HG02610 (cell line): ENCODE data around the gene EXOC1.
"Not testable (repeated sequence)": the region's sequence is repeated elsewhere in the genome, so short reads cannot be mapped to it uniquely, and the experiment has no call there.

Experiments
- ATAC-seq: cut with Tn5 transposase; IDR thresholded peaks from one replicate; pipeline ENCODE4 v1.9.1; 2021; ENCODE audit warnings: mild to moderate bottlenecking, moderate library complexity; ENCODE audit not compliant: unreplicated experiment

The EXOC1 gene

DNA sequence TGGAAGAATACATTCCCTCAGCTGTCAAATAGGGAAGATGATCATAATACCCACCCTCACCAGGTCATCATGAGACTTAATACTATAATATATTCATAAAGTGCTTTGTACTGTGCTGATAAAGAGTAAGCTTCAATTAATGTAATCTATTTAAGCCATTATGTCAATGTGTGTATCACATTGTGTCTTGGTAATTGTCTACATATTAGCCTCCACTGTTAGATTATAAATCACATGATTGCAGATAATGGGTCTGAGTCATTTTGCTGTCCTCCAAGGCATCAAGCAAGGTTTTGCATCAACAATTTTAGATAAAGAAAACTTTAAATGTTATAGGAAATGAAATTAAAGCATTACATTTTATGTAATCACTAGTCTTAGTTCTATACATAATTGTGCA is 50.1 kb downstream of the EXOC1 start:
- ATAC-seq, result no peak

- ATAC-seq, result no peak
These were observed 51.1 kb downstream of the EXOC1 start for GRCh38 chr4:55904576-55904975.

DNA sequence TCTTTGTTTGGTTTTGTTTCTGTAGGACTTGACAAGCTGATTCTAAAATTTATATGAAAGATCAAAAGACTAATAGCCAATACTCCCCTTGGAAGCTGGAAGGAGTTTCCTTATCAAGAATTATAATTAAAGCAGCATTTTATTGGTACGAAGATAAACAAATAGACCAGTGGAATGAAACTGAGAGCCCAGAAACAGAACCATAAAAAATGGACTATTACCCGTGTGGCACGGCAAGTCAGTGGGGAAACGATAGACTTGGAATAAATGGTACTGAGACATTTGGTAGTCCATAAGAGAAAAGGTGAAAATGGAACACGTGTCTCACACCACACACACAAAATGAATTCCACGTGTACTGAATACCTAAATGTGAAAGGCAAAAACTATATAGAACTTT is 52.9 kb downstream of the EXOC1 start:
- no peak for ATAC-seq

DNA sequence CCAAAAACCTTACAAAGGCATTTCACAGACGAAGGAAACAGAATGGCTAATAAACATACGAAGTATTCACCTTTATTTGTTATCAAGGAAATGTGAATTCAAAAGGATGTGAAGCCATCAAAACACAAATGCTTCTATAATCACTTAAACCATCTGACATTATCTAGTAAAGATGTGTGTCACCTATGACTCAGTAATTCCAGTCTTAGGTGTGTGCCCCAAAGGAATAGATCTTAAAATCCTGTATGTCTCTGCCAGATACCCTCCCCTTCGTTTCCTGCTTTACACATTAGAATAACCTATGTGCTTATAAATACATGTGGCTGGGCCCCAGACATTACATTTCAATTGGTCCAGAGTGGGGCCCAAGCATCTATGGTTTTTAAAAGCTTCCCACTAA is 53.5 kb downstream of the EXOC1 start:
- ATAC-seq, result no peak

GRCh38 chr4:55907469-55907868 is 54.0 kb downstream of the EXOC1 start:
- peak; percentile 40 for ATAC-seq

DNA sequence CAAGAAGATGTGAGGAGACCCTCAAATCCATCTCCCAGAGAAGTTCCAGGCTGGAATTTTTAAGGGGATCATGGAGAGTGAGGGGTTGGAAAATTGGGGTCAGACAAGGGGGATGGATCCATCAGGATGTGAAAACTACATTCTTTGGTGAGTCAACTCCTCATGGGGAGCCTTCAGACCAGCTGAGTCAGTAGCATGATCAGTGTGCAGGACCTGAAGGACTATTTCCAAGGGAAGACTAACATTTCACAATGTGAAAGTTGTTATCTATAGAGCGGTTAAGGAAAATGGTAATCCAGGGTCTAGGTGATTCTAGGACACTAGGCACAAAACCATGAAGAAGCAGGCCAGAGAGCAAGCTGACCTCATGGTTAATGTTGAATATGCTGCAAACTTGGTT is 56.7 kb downstream of the EXOC1 start:
- no peak for ATAC-seq

DNA sequence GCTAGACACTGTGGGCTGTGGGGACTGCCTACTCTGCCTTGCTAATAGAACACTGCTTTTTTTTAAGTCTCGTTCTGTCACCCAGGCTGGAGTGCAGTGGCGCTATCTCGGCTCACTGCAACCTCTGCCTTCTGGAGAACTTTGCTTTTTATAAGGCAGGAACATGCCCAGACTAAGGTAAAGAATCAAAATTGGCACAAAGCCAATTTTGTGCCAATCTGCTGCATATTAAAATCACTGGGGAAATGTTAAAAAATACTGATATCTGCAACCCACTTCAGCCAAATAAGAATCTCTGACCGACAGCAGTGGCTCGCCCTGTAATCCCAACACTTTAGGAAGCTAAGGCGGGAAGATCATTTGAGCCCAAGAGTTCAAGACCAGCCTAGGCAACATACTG is 58.8 kb downstream of the EXOC1 start:
- no peak for ATAC-seq

DNA sequence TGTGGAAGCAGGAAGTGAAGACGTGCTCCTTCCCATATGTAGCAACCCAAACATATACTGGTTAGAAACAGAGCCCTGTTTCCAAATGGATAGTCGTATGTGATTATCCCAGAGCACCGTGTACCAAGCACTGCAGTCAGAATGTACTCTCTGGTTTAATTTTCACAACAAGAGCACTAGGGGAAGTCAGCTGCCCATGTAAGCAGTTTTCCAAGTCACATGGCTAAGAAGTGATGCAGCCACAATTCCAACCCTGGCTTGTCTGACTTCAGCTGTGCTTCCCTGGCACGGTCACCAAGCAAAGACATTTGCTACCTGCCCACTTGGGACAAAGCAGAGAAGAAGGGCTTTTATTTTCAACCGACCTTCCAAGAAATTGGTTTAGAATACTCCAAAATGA is 67.1 kb downstream of the EXOC1 start:
- ATAC-seq, result no peak

DNA sequence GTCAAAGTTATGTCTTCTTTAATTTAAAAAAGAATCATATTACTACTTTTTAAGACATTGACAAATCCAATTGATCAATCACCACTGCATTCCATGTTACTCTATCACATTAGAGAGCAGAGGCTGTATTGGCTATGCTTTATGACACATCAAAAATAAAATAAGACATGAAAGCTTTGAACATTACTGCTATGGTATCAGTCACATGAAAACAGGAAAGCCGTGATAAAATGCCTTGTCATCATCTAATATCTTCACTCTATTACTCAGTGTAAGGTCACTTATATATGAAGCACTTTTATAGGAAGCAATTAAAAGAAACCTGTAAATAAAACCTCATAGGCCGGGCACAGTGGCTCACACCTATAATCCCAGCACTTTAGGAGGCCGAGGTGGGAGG is 67.6 kb downstream of the EXOC1 start:
- no peak for ATAC-seq

DNA sequence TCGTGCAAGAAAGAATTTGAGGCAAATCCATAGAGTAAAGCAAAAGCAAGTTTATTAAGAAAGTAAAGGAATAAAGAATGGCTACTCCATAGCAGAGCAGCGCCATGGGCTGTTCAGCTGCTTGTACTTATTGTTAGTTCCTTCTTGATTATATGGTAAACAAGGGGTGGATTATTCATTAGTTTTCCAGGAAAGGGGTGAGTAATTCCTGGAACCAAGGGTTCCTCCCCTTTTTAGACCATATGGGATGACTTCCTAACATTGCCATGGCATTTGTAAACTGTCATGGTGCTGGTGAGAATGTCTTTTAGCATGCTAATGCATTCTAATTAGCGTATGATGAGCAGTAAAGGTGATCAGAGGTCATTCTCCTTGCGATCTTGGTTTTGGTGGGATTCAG is 71.8 kb downstream of the EXOC1 start:
- no peak for ATAC-seq

GRCh38 chr4:55926610-55927009 is 73.2 kb downstream of the EXOC1 start:
- ATAC-seq, result peak; percentile 77

GRCh38 chr4:55927803-55928437 is 74.5 kb downstream of the EXOC1 start:
- ATAC-seq, result no peak

- ATAC-seq, result no peak
These were observed 75.4 kb downstream of the EXOC1 start for GRCh38 chr4:55928846-55929245.

DNA sequence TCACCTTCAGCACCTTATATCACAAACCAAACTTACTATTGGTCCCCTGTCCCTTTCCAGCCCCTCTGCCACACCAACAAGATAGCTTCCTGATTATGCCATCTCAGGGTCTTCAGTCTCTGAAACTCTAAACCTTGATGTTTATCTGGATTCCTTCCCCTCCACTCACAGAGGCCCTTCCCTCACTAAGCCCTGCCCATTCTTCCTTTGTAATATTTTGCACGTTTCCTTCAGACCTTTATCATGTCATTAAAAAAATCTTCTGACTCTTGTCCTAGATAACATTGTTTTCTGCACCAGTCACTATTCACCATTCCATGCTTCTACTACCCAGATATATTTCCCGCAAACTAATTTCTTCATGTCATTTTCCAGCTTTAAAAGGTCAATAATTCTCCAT is 77.6 kb downstream of the EXOC1 start:
- ATAC-seq, result no peak

DNA sequence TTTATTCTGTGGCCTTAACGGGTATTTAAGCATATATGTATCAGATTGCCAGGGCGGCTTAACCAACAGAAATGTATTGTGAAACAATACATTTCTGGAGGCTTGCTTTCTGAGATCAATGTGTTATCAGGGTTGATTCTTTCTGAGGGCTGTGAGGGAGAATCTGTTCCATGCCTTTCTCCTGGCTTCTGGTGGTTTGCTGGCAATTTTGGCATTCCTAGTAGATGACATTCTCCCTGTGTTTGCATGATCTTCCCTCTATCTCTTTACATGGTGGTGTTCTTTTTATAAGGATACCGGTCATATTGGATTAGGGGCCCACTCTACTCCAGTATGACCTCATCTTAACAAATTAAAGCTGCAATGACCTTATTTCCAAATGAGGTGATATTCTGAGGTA is 78.4 kb downstream of the EXOC1 start:
- no peak for ATAC-seq

- ATAC-seq, result no peak
These were observed 79.1 kb downstream of the EXOC1 start for GRCh38 chr4:55932511-55932910.

- no peak for ATAC-seq
These were observed 80.2 kb downstream of the EXOC1 start for GRCh38 chr4:55933611-55934010.

GRCh38 chr4:55935907-55936306 is 82.5 kb downstream of the EXOC1 start:
- ATAC-seq, result not testable (repeated sequence)

- ATAC-seq, result no peak
These were observed 85.0 kb downstream of the EXOC1 start for GRCh38 chr4:55938481-55938880.

DNA sequence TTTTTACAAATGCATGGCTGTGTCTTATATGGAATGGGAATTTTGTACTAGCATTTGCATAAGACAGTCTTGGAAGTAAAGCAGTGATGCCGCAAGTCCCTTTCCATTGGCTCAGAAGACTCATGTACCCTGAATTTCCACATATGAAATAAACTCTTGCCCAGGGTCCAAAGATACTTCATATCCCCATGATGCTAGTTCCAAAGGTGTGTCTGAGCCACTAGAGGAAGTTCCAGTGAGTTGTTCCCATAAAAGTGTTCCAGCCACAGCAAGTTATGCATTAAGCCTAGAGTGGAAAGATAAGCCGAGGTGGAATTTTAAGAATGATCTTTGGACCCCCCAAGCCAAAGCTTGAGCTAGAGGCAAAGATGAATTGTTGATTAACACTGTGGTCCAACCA is 86.0 kb downstream of the EXOC1 start:
- ATAC-seq, result no peak

- ATAC-seq, result no peak
These were observed 88.5 kb downstream of the EXOC1 start for GRCh38 chr4:55941881-55942396.

- ATAC-seq, result peak; percentile 33
These were observed 93.9 kb downstream of the EXOC1 start for GRCh38 chr4:55947254-55947882.
